ENCODE results near the gene ATF5. TPM values are rescaled to one million over a fixed set of nuclear protein-coding genes. Genes with fewer than 3 reads are reported as not detected.
A peak's percentile ranks its signal among the peaks of the same experiment; 100 is the strongest.

ATF5 gene
- polyA plus RNA-seq, 3 donors = 5.8 to 22.1 (median 6.0) TPM

GRCh38 chr19:49908480-49909420 is 20.3 kb upstream of the ATF5 start:
- H3K4me1 ChIP-seq (ENCODE audit: control insufficient read depth in 1 of 2, insufficient read depth in 2 of 2, low read length in 2 of 2) = peaks cover 59 to 71% of the 10 kb centered on the region in 2 donors
- H3K36me3 ChIP-seq (replicated peaks in 1 of 2; ENCODE audit: control insufficient read depth in 1 of 2, insufficient read depth in 2 of 2, low read length in 2 of 2) = peaks cover 45 to 64% of the 10 kb centered on the region in 2 donors
- DNase-seq = no peak
- no peak overlapping the region for H3K9ac ChIP-seq (ENCODE audit: insufficient read depth, low read length, poor library complexity, severe bottlenecking)
- no peak overlapping the region for H3K4me2 ChIP-seq (replicated peaks; ENCODE audit: extremely low read depth, low read length, poor library complexity, severe bottlenecking)
- H2AFZ ChIP-seq (ENCODE audit: insufficient read depth, low read depth, low read length, poor library complexity, severe bottlenecking) = no peak overlapping the region
- peak overlapping the region in 1 of 2 donors; percentile 94 for H3K27ac ChIP-seq (ENCODE audit: low read depth in 1 of 2, low read length in 2 of 2)
- no peak for TF ChIP-seq CTCF (IDR thresholded peaks at IDR 0.05)
- no peak overlapping the region for H3K4me3 Mint-ChIP-seq
- intact Hi-C loops (cut with micrococcal nuclease) = no loop called here
- H3K4me3 ChIP-seq (replicated peaks in 1 of 3; ENCODE audit: low read depth in 2 of 3, low read length in 3 of 3) = no peak overlapping the region
- no peaks in the 10 kb centered on the region for H3K9me3 Mint-ChIP-seq
- peaks cover 69% of the 10 kb centered on the region for H3K4me1 Mint-ChIP-seq
- H3K79me2 ChIP-seq (ENCODE audit: insufficient read depth, low read length) = peaks cover 50% of the 10 kb centered on the region
- peaks cover 53 to 64% of the 10 kb centered on the region in 2 donors for H3K36me3 Mint-ChIP-seq
- H3K27me3 Mint-ChIP-seq (ENCODE audit: low read depth in 3 of 3) = peaks cover 0 to 9% (median 3%) of the 10 kb centered on the region in 3 donors
- no peaks in the 10 kb centered on the region for H3K9me3 ChIP-seq (replicated peaks in 1 of 2; ENCODE audit: control insufficient read depth in 1 of 2, insufficient read depth in 1 of 2, low read length in 2 of 2)
- WGBS (ENCODE audit: insufficient coverage) = 99% methylated on average over 37 of the region's 37 CpGs
- no peaks in the 10 kb centered on the region for H3K27me3 ChIP-seq (ENCODE audit: control insufficient read depth in 2 of 2, insufficient read depth in 2 of 2, low read length in 2 of 2)
- peak overlapping the region in 5 of 7 donors; percentile 28 to 97 (median 71) for H3K27ac Mint-ChIP-seq
- H4K20me1 ChIP-seq (ENCODE audit: insufficient read depth, low read length) = no peaks in the 10 kb centered on the region

- no peak for TF ChIP-seq CTCF (IDR thresholded peaks at IDR 0.05)
- no peak for DNase-seq
- Mint-ChIP-seq H3K9me3 (no peaks in the 10 kb centered on the region), H3K4me1 (peaks cover 62% of the 10 kb centered on the region), H3K27me3 (ENCODE audit: low read depth in 3 of 3) (peaks cover 0 to 5% (median 4%) of the 10 kb centered on the region in 3 donors), H3K4me3 (no peak overlapping the region), H3K27ac (peak overlapping the region in 6 of 7 donors; percentile 38 to 99 (median 97)), H3K36me3 (peaks cover 64 to 78% of the 10 kb centered on the region in 2 donors)
- Histone ChIP-seq H3K4me3 (replicated peaks in 1 of 3; ENCODE audit: low read depth in 2 of 3, low read length in 3 of 3) (no peak overlapping the region), H3K9me3 (replicated peaks in 1 of 2; ENCODE audit: control insufficient read depth in 1 of 2, insufficient read depth in 1 of 2, low read length in 2 of 2) (no peaks in the 10 kb centered on the region), H3K4me1 (ENCODE audit: control insufficient read depth in 1 of 2, insufficient read depth in 2 of 2, low read length in 2 of 2) (peaks cover 45 to 58% of the 10 kb centered on the region in 2 donors), H3K27ac (ENCODE audit: low read depth in 1 of 2, low read length in 2 of 2) (peak overlapping the region; percentile 94 to 97), H3K79me2 (ENCODE audit: insufficient read depth, low read length) (peaks cover 62% of the 10 kb centered on the region), H3K36me3 (replicated peaks in 1 of 2; ENCODE audit: control insufficient read depth in 1 of 2, insufficient read depth in 2 of 2, low read length in 2 of 2) (peaks cover 54 to 77% of the 10 kb centered on the region in 2 donors), H4K20me1 (ENCODE audit: insufficient read depth, low read length) (peaks cover 1% of the 10 kb centered on the region), H2AFZ (ENCODE audit: insufficient read depth, low read depth, low read length, poor library complexity, severe bottlenecking) (no peak overlapping the region), H3K9ac (ENCODE audit: insufficient read depth, low read length, poor library complexity, severe bottlenecking) (no peak overlapping the region), H3K4me2 (replicated peaks; ENCODE audit: extremely low read depth, low read length, poor library complexity, severe bottlenecking) (no peak overlapping the region), H3K27me3 (ENCODE audit: control insufficient read depth in 2 of 2, insufficient read depth in 2 of 2, low read length in 2 of 2) (no peaks in the 10 kb centered on the region)
- 98% methylated on average over 4 of the region's 5 CpGs for WGBS (ENCODE audit: insufficient coverage)
- intact Hi-C loops (cut with micrococcal nuclease) = no loop called here
These were observed 18.8 kb upstream of the ATF5 start for GRCh38 chr19:49910179-49910578.

Data from CD14-positive monocyte (primary cell).